Measurements from ENCODE around the gene ZNF275. TPM values are rescaled to one million over a fixed set of nuclear protein-coding genes. Genes with fewer than 3 reads are reported as not detected.
"Not testable (repeated sequence)": the region's sequence is repeated elsewhere in the genome, so short reads cannot be mapped to it uniquely, and the experiment has no call there.

Gene ZNF275
- total RNA-seq, 1 donor from 2014 or later, result 7.6 TPM

- TF ChIP-seq POLR2AphosphoS5 (IDR thresholded peaks at IDR 0.05; ENCODE audit: insufficient read depth in 1 of 2, low read depth in 1 of 2) (no peak), POLR2A (IDR thresholded peaks at IDR 0.05) (no peak), CTCF (IDR thresholded peaks at IDR 0.05) (no peak)
- H3K9me3 ChIP-seq, result no peaks in the 10 kb centered on the region
- intact Hi-C loops (cut with DNase I), result no loop called here
- H3K4me3 ChIP-seq, result no peak overlapping the region
- DNase-seq (ENCODE audit: extremely low spot score in 2 of 2), result no peak
- H3K36me3 ChIP-seq, result no peaks in the 10 kb centered on the region
- no peaks in the 10 kb centered on the region for H3K4me1 ChIP-seq
- H3K27ac ChIP-seq, result no peak overlapping the region
- H3K27me3 ChIP-seq, result no peaks in the 10 kb centered on the region
Measured at GRCh38 chrX:153312842-153313241, 21.1 kb upstream of the ZNF275 start.

- Histone ChIP-seq H3K4me1 (no peaks in the 10 kb centered on the region), H3K4me3 (no peak overlapping the region), H3K36me3 (no peaks in the 10 kb centered on the region), H3K27ac (no peak overlapping the region), H3K9me3 (no peaks in the 10 kb centered on the region), H3K27me3 (no peaks in the 10 kb centered on the region)
- intact Hi-C loops (cut with DNase I), result no loop called here
- DNase-seq (ENCODE audit: extremely low spot score in 2 of 2), result peak in 1 of 2 donors; percentile 77
- TF ChIP-seq POLR2A (IDR thresholded peaks at IDR 0.05), result no peak
Measured at GRCh38 chrX:153317306-153317705, 16.6 kb upstream of the ZNF275 start.

GRCh38 chrX:153317996-153318722 is 15.8 kb upstream of the ZNF275 start:
- DNase-seq (ENCODE audit: extremely low spot score in 2 of 2), result peak in 1 of 2 donors; percentile 95
- TF ChIP-seq CTCF (IDR thresholded peaks at IDR 0.05) (no peak), POLR2A (IDR thresholded peaks at IDR 0.05) (no peak), POLR2AphosphoS5 (IDR thresholded peaks at IDR 0.05; ENCODE audit: insufficient read depth in 1 of 2, low read depth in 1 of 2) (no peak)
- Histone ChIP-seq H3K27me3 (no peaks in the 10 kb centered on the region), H3K27ac (no peak overlapping the region), H3K4me1 (no peaks in the 10 kb centered on the region), H3K4me3 (no peak overlapping the region), H3K36me3 (no peaks in the 10 kb centered on the region), H3K9me3 (no peaks in the 10 kb centered on the region)
- intact Hi-C loops (cut with DNase I), result no loop called here

GRCh38 chrX:153318811-153319210 is 15.1 kb upstream of the ZNF275 start:
- Histone ChIP-seq H3K27ac (no peak overlapping the region), H3K36me3 (no peaks in the 10 kb centered on the region), H3K9me3 (no peaks in the 10 kb centered on the region), H3K4me1 (no peaks in the 10 kb centered on the region), H3K27me3 (no peaks in the 10 kb centered on the region), H3K4me3 (no peak overlapping the region)
- TF ChIP-seq POLR2A (IDR thresholded peaks at IDR 0.05) (no peak), POLR2AphosphoS5 (IDR thresholded peaks at IDR 0.05; ENCODE audit: insufficient read depth in 1 of 2, low read depth in 1 of 2) (no peak), CTCF (IDR thresholded peaks at IDR 0.05) (no peak)
- DNase-seq (ENCODE audit: extremely low spot score in 2 of 2), result no peak
- intact Hi-C loops (cut with DNase I), result no loop called here

- Histone ChIP-seq H3K9me3 (no peaks in the 10 kb centered on the region), H3K36me3 (no peaks in the 10 kb centered on the region), H3K4me1 (no peaks in the 10 kb centered on the region), H3K27ac (no peak overlapping the region), H3K4me3 (no peak overlapping the region), H3K27me3 (no peaks in the 10 kb centered on the region)
- intact Hi-C loops (cut with DNase I), result no loop called here
- DNase-seq (ENCODE audit: extremely low spot score in 2 of 2), result peak in 1 of 2 donors; percentile 94
- no peak for TF ChIP-seq POLR2A (IDR thresholded peaks at IDR 0.05)
- no peak for TF ChIP-seq CTCF (IDR thresholded peaks at IDR 0.05)
- TF ChIP-seq POLR2AphosphoS5 (IDR thresholded peaks at IDR 0.05; ENCODE audit: insufficient read depth in 1 of 2, low read depth in 1 of 2), result no peak
Measured at GRCh38 chrX:153319295-153320046, 14.5 kb upstream of the ZNF275 start.

- DNase-seq (ENCODE audit: extremely low spot score in 2 of 2); H3K9me3 ChIP-seq; H3K4me1 ChIP-seq; H3K27ac ChIP-seq; H3K27me3 ChIP-seq; H3K4me3 ChIP-seq; intact Hi-C loops (cut with DNase I); H3K36me3 ChIP-seq: not testable (repeated sequence)
Measured at GRCh38 chrX:153320047-153320443, 13.9 kb upstream of the ZNF275 start.
